Activated naive CD4-positive, alpha-beta T cell (primary cell): Measurements from ENCODE around the gene LIPT1.
"Not testable (repeated sequence)": the region's sequence is repeated elsewhere in the genome, so short reads cannot be mapped to it uniquely, and the experiment has no call there.

ENCODE experiments used
- DNase-seq, 4 experiments: peaks; one replicate each; lab custom pipeline; 2025; lab: John Stamatoyannopoulos, UW

LIPT1 gene

DNA sequence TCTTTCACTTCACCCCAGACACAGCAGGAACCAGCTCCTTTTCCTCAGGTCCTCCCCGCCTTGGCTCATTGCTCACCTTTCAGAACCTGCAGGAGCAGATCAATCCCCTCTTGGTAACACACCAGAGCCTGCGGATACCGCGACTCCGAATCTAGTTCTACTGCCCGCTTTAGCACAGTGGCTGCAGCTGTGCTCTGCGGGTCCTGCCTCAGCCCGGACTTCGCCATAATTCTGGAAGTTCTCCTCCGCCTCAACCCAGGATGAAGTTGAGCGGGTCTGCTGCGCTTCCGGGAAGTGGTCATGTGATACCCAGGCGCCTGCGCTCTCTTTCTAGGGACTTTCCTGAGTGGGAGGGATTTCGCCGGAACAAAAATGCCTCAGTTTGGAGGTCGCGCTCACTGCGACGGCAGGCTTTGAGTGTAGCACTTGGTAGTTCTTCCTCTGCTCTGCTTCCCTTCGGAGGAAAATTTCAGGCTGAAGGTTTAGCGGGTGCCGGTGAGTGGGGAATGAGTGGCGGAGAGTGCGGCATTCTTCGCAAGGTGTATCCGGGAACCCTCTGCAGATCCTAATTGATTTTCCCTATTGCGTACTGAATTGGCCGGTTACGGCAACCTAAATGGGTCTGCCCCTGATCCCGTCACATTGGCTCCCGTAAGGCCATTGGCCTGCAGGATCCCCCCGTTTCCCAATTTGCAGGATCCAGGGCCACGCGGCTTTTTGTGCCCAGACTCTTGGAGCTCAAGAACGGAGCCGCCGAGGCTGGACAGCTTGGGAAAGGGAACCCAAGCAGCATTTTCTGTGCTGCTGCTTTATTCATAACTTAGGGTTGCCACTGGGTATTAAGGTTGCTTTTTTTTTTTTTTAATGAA lies 26.2 kb downstream of the LIPT1 start, which contains the start of the genes MITD1 and MRPL30:
Gene MITD1, minus strand, starts transcription at position 304 of the 869 bp plus-strand sequence. Its CDS starts 77 bp downstream, at position 227.
Gene MRPL30, plus strand, starts transcription at position 430 of the 869 bp plus-strand sequence. CDS start 5,020 bp downstream, outside the sequence.
- peak; percentile 53 to 83 (median 74) for DNase-seq

DNA sequence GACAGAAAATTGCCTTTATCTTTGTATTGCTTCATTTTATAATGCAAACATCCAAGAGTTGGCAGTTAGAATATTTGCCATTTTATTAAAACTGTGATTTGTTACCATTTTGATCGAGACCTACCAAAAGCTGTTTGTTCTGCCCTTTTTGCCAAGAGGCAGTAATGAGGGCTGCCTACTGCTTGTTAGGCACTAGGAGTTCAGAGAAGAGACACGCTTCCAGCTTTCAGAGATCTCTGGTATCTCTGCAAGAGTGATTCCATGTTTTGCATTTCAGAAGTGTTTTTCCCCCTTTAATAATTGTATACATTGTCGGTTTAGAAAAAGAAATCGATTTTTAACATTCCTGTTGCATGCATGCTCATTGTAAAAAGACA lies 26.8 kb downstream of the LIPT1 start:
- DNase-seq = no peak

DNA sequence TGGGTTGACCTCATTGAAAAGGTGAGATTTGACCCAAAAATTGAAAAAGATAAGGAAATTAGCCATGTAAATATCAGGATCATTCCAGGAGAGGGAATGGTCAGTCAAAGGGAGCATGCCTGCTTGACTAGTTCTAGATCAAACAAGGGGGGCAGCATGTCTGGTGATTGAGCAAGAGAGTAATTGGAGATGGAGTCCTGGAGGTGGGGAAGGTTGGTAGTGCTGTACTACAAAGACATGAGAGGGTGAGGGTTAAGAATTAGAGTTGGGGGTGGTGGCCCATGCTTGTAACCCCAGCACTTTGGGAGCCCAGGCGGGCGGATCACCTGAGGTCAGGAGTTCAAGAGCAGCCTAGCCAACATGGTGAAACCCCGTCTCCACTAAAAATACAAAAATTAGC lies 28.3 kb downstream of the LIPT1 start:
- no peak for DNase-seq

DNA sequence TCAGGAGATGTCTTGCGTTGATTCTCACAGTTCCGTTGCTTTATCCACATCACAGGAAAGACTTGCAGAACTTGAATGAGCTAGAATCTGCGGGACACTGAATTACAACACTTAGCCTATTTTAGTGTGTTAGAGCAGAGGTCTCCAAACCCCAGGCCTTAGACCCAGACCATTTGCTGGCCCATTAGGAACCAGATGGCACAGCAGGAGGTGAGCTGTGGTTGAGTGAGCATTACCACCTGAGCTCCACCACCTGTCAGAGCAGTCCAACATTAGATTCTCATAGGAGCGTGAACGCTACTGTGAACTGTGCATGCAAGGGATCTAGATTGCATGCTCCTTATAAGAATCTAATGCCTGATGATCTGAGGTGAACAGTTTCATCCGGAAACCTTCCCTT lies 30.0 kb downstream of the LIPT1 start:
- DNase-seq = no peak

DNA sequence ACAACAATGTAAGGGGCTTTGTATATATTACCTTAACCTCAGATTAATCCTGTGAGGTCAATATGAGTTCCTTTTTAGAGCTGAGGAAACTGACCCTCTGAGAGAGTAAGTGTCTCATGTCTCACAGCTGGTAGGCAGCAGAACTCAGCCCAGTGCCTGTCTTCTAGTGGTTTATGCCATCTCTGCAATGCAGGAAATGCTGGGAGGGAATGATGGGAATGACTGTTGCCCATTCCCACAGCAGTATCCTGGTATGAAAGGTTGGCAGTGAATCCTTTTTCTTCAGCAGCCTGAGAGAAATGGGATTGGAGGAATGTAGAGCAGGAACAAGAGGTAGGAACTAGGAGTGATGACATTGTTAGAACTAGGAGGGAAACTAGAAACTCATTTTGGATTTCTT lies 32.2 kb downstream of the LIPT1 start:
- DNase-seq = no peak

DNA sequence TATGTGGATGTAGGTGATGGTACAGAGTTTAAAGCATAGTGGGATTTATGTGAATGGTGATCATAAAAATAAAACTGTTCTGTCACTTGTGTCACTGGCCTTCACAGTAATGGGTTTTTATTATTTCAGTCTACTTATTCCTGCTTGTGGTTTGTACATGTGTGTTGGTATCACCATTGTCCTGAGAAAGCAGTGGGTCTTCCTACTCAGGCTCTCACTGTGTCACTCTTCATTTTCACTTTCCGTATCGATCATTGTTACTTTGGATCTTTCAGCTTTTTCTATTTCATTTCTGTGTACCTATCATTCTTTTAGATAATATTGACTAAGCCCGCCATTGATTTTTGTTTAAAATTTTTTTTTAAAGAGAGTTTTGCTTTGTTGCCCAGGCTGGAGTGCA lies 33.6 kb downstream of the LIPT1 start:
- no peak for DNase-seq

DNA sequence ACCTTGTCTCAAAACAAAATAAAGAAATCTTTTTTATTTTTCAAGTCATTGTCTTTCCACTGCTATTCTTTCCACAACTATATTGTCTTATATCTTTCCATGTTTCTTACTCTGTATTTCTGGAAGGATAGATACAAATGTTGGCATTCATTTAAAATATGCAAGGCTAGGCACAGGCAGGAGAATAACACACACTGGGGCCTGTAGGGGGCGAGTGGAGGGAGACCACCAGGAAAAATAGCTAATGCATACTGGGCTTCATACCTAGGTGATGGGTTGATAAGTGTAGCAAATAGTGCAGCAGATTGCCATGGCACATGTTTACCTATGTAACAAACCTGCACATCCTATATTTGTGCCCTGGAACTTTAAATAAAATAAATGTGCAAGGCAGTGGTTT lies 35.8 kb downstream of the LIPT1 start:
- no peak for DNase-seq

DNA sequence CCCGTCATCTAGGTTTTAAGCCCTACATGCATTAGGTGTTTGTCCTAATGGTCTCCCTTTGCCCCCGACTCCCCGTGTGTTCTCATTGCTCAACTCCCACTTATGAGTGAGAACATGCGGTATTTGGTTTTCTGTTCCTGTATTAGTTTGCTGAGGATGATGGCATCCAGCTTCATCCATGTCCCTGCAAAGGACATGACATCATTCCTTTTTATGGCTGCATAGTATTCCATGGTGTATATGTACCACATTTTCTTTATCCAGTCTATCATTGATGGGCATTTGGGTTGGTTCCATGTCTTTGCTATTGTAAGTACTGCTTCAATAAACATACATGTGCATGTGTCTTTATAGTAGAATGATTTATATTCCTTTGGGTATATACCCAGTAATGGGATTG lies 37.6 kb downstream of the LIPT1 start:
- not testable (repeated sequence) for DNase-seq

DNA sequence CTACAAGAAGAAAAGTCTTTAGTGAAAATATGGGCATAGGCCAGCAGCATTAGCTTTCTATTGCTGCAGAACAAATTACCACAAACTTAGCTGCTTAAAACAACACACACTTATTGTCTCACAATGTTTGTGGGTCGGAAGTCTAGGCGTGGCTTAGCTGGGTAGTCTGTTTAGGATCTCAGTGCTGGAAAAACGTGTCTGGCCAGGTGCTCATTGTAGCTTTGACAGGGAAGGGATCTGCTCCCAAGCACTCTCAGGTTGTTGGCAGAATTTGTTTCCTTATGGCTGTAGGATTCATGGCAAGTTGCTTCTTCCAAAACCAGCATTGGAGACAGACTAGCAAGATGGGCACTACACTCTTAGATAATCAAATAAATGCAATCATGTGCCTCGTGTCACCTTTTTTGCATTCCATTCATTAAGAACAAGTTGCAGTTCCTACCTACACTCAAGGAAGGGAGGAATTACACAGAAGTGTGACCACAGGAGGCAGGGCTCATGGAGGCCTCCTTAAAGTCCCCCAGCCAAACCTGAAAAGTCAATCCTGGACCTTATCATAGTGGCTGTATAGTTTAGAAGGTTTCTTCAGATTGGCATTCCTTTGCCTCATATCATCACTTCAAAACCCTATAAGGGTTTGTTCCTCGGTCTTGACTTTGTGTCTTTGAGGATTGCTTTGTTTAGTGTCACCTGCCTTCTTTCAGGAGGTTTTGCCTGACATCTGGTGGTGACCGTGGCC lies 43.5 kb downstream of the LIPT1 start:
- DNase-seq = no peak

DNA sequence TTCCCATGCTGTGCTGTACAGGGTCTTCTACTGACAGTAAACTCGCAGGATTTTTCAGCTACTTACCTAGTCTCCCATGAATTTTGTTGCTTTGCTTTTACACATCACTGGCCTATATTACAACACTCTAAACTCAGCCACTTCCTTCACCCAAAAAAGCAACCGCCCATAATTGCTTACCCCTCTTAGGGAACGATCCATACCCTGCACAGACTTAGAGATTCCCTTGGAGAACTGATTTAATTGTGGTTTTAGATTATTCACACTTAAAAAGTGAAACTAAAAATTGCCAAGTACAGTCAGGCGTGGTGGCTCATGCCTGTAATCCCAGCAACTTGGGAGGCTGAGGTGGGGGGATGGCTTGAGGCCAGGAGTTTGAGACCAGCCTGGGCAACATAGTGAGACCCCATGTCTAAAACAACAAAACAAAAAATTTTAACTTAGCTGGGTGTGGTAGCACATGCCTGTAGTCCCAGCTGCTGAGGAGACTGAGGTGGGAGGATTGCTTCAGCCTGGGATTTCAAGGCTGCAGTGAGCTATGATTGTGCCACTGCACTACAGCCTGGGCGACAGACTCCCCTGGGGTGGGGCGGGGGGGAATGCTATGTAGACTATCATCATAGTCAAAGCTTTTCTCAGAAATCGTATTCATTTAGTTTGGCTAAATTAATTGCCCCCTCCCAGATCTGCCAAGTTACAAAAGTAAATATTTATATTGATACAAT lies 45.5 kb downstream of the LIPT1 start:
- no peak for DNase-seq

DNA sequence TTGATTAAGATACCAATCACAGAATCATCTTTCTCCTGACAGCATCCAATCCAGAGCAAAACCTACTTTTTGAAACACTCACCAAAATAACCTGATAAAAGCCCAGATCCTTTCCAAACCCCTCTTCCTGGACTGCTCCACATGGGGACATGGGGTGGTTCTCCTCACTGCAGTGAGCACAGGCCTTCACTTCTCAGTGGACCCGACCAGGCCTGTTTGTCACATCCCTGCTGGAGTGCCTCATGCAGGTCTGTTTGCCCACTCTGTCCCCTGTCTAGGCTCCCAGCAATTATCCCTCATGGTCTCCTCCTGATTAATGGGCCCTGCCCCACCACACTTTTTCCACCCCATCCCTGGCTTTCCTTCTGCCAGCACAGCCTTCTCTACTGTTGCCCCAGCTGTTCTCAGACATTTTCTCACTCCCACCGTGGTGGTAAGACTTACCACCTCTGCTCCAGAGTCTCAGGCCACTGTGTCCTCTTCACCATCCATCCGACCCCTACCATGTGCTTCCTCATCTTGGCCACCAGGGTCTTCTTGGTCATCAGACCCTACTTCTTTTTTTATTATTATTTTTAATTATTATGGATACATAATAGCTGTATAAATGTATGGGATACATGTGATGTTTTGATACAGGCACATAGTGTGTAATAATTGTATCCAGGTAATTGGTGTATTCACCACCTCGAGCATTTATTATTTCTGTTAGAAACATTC lies 47.4 kb downstream of the LIPT1 start:
- no peak for DNase-seq

DNA sequence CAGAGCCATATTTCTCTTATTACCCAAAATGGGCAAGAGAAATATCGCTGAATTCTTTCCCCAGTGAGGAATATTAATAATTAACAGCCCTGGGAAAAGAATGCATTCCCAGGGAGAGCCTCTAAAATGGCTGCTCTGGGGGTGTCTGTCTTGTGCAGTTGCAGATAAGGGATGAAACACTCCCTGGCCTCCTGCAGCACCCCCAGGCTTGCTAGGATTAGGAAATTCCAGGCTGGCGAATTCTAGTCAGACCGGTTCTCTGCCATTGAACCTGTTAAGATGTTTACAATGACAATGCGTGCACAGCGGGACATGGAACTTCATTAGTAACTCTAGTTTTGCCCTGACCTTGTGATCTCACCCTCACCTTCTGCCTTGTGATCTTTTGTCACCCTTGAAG lies 50.7 kb downstream of the LIPT1 start:
- no peak for DNase-seq
